ENCODE measurements around the gene MLLT6. TPM values are rescaled to one million over a fixed set of nuclear protein-coding genes. Genes with fewer than 3 reads are reported as not detected.

Gene MLLT6
- total RNA-seq, 1 experiment from 2014 or later, result 127 TPM

GRCh38 chr17:38705803-38706504 lies 881 bp downstream of the MLLT6 start:
- intact Hi-C loops (cut with micrococcal nuclease; ENCODE audit: unreplicated experiment), result loop anchor here (2.0 kb wide), 1 partner anchor 43 kb away; the partner anchor contains the start of gene PCGF2
- no TSS peak for BruUV-seq (replicated peaks)
- peak in 1 of 2 experiments; percentile 31 for DNase-seq

GRCh38 chr17:38706505-38707216 lies 1.6 kb downstream of the MLLT6 start:
- Histone ChIP-seq H4K20me1 (ENCODE audit: insufficient read depth) (peaks cover 34% of the 10 kb centered on the region), H3K9me3 (ENCODE audit: insufficient read depth, low read depth) (no peaks in the 10 kb centered on the region), H3K9me2 (ENCODE audit: insufficient read depth) (no peaks in the 10 kb centered on the region), H3F3A (ENCODE audit: insufficient read depth, low read depth) (peaks cover 39% of the 10 kb centered on the region), H3K4me2 (peak overlapping the region; percentile 100), H3K4me1 (replicated peaks; ENCODE audit: insufficient read depth) (peaks cover 7% of the 10 kb centered on the region; the same call in 1 of the 2 replicates), H3K27me3 (ENCODE audit: insufficient read depth, low read depth) (no peaks in the 10 kb centered on the region), H3K79me2 (ENCODE audit: low read depth) (peaks cover 53% of the 10 kb centered on the region), H3K27ac (no peak overlapping the region), H3K36me3 (ENCODE audit: low read depth) (peaks cover 21% of the 10 kb centered on the region), H2AFZ (peak overlapping the region; percentile 56; the same call in 1 of the 2 replicates), H3K4me3 (peak overlapping the region; percentile 97)
- TSS peak; percentile 4 for BruUV-seq (replicated peaks)
- intact Hi-C loops (cut with micrococcal nuclease; ENCODE audit: unreplicated experiment), result no loop called here
- no peak for DNase-seq
- ChIA-PET POLR2A (ENCODE audit: unreplicated experiment) (no interaction called here), CTCF (interaction anchor here (0.5 kb wide), 1 partner anchor 164 kb away, joined by 5 read pairs; no protein-coding TSS in a partner anchor)
- TF ChIP-seq EZH2 (IDR thresholded peaks at IDR 0.05; ENCODE audit: low read depth) (no peak), CTCF (conservative IDR thresholded peaks at IDR 0.05) (no peak)

More at GRCh38 chr17:38705803-38706504, 881 bp downstream of the MLLT6 start:
- CTCF ChIA-PET, result interaction anchor here (0.6 kb wide), 1 partner anchor 148 kb away, joined by 5 read pairs; no protein-coding TSS in a partner anchor
- Histone ChIP-seq H3F3A (ENCODE audit: insufficient read depth, low read depth) (peaks cover 46% of the 10 kb centered on the region), H2AFZ (peak overlapping the region; percentile 56; the same call in 1 of the 2 replicates), H3K9me3 (ENCODE audit: insufficient read depth, low read depth) (no peaks in the 10 kb centered on the region), H3K27ac (no peak overlapping the region), H3K4me3 (peak overlapping the region; percentile 97), H3K27me3 (ENCODE audit: insufficient read depth, low read depth) (no peaks in the 10 kb centered on the region), H3K4me2 (peak overlapping the region; percentile 100), H3K36me3 (ENCODE audit: low read depth) (peaks cover 21% of the 10 kb centered on the region), H3K4me1 (replicated peaks; ENCODE audit: insufficient read depth) (peaks cover 14% of the 10 kb centered on the region), H3K9me2 (ENCODE audit: insufficient read depth) (no peaks in the 10 kb centered on the region), H3K79me2 (ENCODE audit: low read depth) (peaks cover 60% of the 10 kb centered on the region), H4K20me1 (ENCODE audit: insufficient read depth) (peaks cover 32% of the 10 kb centered on the region)
- POLR2A ChIA-PET (ENCODE audit: unreplicated experiment), result interaction anchor here (0.6 kb wide), 1 partner anchor 148 kb away, joined by 4 read pairs; no protein-coding TSS in a partner anchor
- TF ChIP-seq EZH2 (IDR thresholded peaks at IDR 0.05; ENCODE audit: low read depth) (no peak), CTCF (conservative IDR thresholded peaks at IDR 0.05) (no peak)

GRCh38 chr17:38707678-38708351 lies 2.7 kb downstream of the MLLT6 start:
- peaks cover 52% of the 10 kb centered on the region for H3K79me2 ChIP-seq (ENCODE audit: low read depth)
- H3K4me3 ChIP-seq, result no peak overlapping the region
- H3F3A ChIP-seq (ENCODE audit: insufficient read depth, low read depth), result peaks cover 31% of the 10 kb centered on the region
- intact Hi-C loops (cut with micrococcal nuclease; ENCODE audit: unreplicated experiment), result no loop called here
- H3K9me3 ChIP-seq (ENCODE audit: insufficient read depth, low read depth), result no peaks in the 10 kb centered on the region
- BruUV-seq (replicated peaks), result no TSS peak
- peak overlapping the region; percentile 100; the same call in 1 of the 2 replicates for H3K4me2 ChIP-seq
- H3K4me1 ChIP-seq (replicated peaks; ENCODE audit: insufficient read depth), result 0 out of 2 replicates have a peak, but pooled peaks cover 6% of the 10 kb centered on the region
- ChIA-PET POLR2A (ENCODE audit: unreplicated experiment) (no interaction called here), CTCF (no interaction called here)
- TF ChIP-seq CTCF (conservative IDR thresholded peaks at IDR 0.05) (no peak), EZH2 (IDR thresholded peaks at IDR 0.05; ENCODE audit: low read depth) (no peak)
- H3K27ac ChIP-seq, result no peak overlapping the region
- DNase-seq, result no peak
- no peaks in the 10 kb centered on the region for H3K9me2 ChIP-seq (ENCODE audit: insufficient read depth)
- H2AFZ ChIP-seq, result no peak overlapping the region
- H4K20me1 ChIP-seq (ENCODE audit: insufficient read depth), result peaks cover 34% of the 10 kb centered on the region
- peaks cover 21% of the 10 kb centered on the region for H3K36me3 ChIP-seq (ENCODE audit: low read depth)
- no peaks in the 10 kb centered on the region for H3K27me3 ChIP-seq (ENCODE audit: insufficient read depth, low read depth)

Measured in PC-9 (cell line).